M059J (cell line): ENCODE results near the gene HOMER3. TPM values are rescaled to one million over a fixed set of nuclear protein-coding genes. Genes with fewer than 3 reads are reported as not detected.

Experiments
- DNase-seq: peaks from one replicate; pipeline ENCODE4 v3.0.0-alpha.2; 2012; ENCODE audit warnings: low read depth
- total RNA-seq: library from RNA; depleted of rRNA; stranded (reverse); fragments of >200 nt; shearing (Covaris generic); gene quantifications from 2 replicates; pipeline ENCODE4 v1.2.3, GENCODE V29; 2014; rRNA removed

The HOMER3 gene
- total RNA-seq, 1 experiment from 2014 or later: 141 TPM

DNA sequence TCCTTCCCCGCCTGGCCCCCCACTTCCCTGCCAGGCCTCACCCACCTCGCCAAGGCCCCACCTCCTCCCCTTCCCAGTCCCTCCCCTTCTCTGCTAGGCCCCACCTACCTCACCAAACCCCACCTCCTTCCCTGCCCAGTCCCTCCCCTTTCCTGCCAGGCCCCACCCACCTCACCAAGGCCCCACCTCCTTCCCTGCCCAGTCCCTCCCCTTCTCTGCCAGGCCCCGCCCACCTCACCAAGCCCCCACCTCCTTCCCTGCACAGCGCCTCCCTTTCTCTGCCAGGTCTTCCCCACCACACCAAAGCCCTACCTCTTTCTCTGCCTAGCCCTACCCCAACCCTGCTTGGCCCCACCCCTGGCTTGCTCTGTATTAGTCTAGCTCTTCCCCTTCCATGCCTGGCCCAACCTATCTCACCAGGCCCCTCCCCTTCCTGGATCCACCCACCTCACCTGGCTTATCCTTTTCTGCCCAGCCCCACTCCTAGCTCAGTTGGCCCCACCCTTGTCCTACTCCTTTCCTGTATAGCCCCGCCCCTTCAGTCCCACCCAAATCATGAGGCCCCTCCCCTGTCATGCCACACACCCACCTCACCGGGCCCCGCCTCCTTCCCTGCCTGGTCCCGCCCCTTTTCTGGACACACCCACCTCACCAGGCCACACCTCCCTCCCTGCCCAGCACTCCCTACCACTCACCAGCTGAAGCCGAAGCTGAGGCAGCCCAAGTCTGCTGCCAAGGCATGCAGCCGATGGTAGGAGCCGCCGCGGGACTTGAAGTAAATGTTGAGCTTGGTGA, 61.2 kb downstream of the HOMER3 start:
- no peak for DNase-seq

Other genes with a start within 250 kb of the HOMER3 start
- gene COMP, start 149.9 kb downstream of the HOMER3 start, total RNA-seq: not detected in 2 replicates
- gene UPF1, start 109.3 kb downstream of the HOMER3 start, total RNA-seq: 85.4 and 131 TPM in 2 replicates
- gene CERS1, start 45.1 kb downstream of the HOMER3 start, total RNA-seq: 0.98 and 1.1 TPM in 2 replicates
- gene COPE, start 21.8 kb downstream of the HOMER3 start, total RNA-seq: 334 and 499 TPM in 2 replicates
- gene DDX49, start 21.5 kb downstream of the HOMER3 start, total RNA-seq: 75.5 and 76.5 TPM in 2 replicates
- gene SUGP2, start 92.3 kb upstream of the HOMER3 start, total RNA-seq: 31.8 and 49.0 TPM in 2 replicates
- 38.2 and 40.3 TPM in 2 replicates for gene ARMC6, start 92.4 kb upstream of the HOMER3 start, total RNA-seq
- 8.4 and 10.3 TPM in 2 replicates for gene SLC25A42, start 122.8 kb upstream of the HOMER3 start, total RNA-seq
- gene TMEM161A, start 197.3 kb upstream of the HOMER3 start, total RNA-seq: 27.4 and 33.0 TPM in 2 replicates
- gene MEF2B, start 229.0 kb upstream of the HOMER3 start, total RNA-seq: 0.25 and 0.94 TPM in 2 replicates